Glomerular endothelial cell (primary cell): ENCODE measurements around the gene BAZ2B. TPM values are rescaled to one million over a fixed set of nuclear protein-coding genes. Genes with fewer than 3 reads are reported as not detected.

Experiments used
- DNase-seq: peaks from one replicate; pipeline ENCODE4 v3.0.0-alpha.2; 2011; ENCODE audit warnings: low read depth, low spot score; ENCODE audit errors: extremely low read depth
- total RNA-seq: library from RNA; depleted of rRNA; stranded (reverse); fragments of >200 nt; gene quantifications from 2 replicates; pipeline ENCODE4 v1.2.3, GENCODE V29; 2015

Gene BAZ2B
- total RNA-seq, 1 donor from 2014 or later, result 79.3 TPM

GRCh38 chr2:159475793-159476192 lies 140.6 kb downstream of the BAZ2B start:
- no peak for DNase-seq

GRCh38 chr2:159471340-159471739 lies 145.0 kb downstream of the BAZ2B start:
- no peak for DNase-seq

GRCh38 chr2:159468257-159468656 lies 148.1 kb downstream of the BAZ2B start:
- DNase-seq, result no peak

GRCh38 chr2:159462961-159463360 lies 153.4 kb downstream of the BAZ2B start:
- DNase-seq, result no peak

GRCh38 chr2:159462201-159462785 lies 154.1 kb downstream of the BAZ2B start:
- no peak for DNase-seq

- DNase-seq, result no peak
Measured at GRCh38 chr2:159461076-159461475, 155.3 kb downstream of the BAZ2B start.

GRCh38 chr2:159460227-159460626 lies 156.1 kb downstream of the BAZ2B start:
- DNase-seq, result no peak

GRCh38 chr2:159459279-159459678 lies 157.1 kb downstream of the BAZ2B start:
- DNase-seq, result no peak

- no peak for DNase-seq
Measured at GRCh38 chr2:159457589-159457988, 158.8 kb downstream of the BAZ2B start.

- no peak for DNase-seq
Measured at GRCh38 chr2:159456500-159457426, 159.6 kb downstream of the BAZ2B start.

GRCh38 chr2:159455330-159455918 lies 160.9 kb downstream of the BAZ2B start:
- DNase-seq, result no peak

- no peak for DNase-seq
Measured at GRCh38 chr2:159454185-159454584, 162.2 kb downstream of the BAZ2B start.

GRCh38 chr2:159450180-159450579 lies 166.2 kb downstream of the BAZ2B start:
- no peak for DNase-seq

- no peak for DNase-seq
Measured at GRCh38 chr2:159449504-159450124, 166.7 kb downstream of the BAZ2B start.

GRCh38 chr2:159446817-159447216 lies 169.5 kb downstream of the BAZ2B start:
- no peak for DNase-seq

- no peak for DNase-seq
Measured at GRCh38 chr2:159446201-159446600, 170.1 kb downstream of the BAZ2B start.

GRCh38 chr2:159445307-159445706 lies 171.0 kb downstream of the BAZ2B start:
- DNase-seq, result no peak

- DNase-seq, result no peak
Measured at GRCh38 chr2:159444754-159445153, 171.6 kb downstream of the BAZ2B start.

- no peak for DNase-seq
Measured at GRCh38 chr2:159442159-159442852, 174.0 kb downstream of the BAZ2B start.

- no peak for DNase-seq
Measured at GRCh38 chr2:159441182-159441581, 175.2 kb downstream of the BAZ2B start.

GRCh38 chr2:159439421-159439820 lies 176.9 kb downstream of the BAZ2B start:
- DNase-seq, result no peak
